ENCODE results near the gene CFLAR.
"Not testable (repeated sequence)": the region's sequence is repeated elsewhere in the genome, so short reads cannot be mapped to it uniquely, and the experiment has no call there.

CFLAR gene

GRCh38 chr2:201118961-201119854 is 3.2 kb downstream of the CFLAR start:
- DNase-seq: no peak

- no peak for DNase-seq
These were observed 6.3 kb downstream of the CFLAR start for GRCh38 chr2:201122276-201122675.

GRCh38 chr2:201126308-201127151 is 10.6 kb downstream of the CFLAR start:
- no peak for DNase-seq

- DNase-seq: no peak
These were observed 11.2 kb downstream of the CFLAR start for GRCh38 chr2:201127152-201127511.

GRCh38 chr2:201127570-201127969 is 11.6 kb downstream of the CFLAR start:
- DNase-seq: no peak

- DNase-seq: no peak
These were observed 12.1 kb downstream of the CFLAR start for GRCh38 chr2:201128033-201128432.

GRCh38 chr2:201128933-201129505 is 13.1 kb downstream of the CFLAR start:
- no peak for DNase-seq

- DNase-seq: no peak
These were observed 14.7 kb downstream of the CFLAR start for GRCh38 chr2:201130524-201131186.

- no peak for DNase-seq
These were observed 16.6 kb downstream of the CFLAR start for GRCh38 chr2:201132518-201132917.

GRCh38 chr2:201135386-201135785 is 19.4 kb downstream of the CFLAR start:
- DNase-seq: no peak

- DNase-seq: no peak
These were observed 20.9 kb downstream of the CFLAR start for GRCh38 chr2:201136889-201137321.

GRCh38 chr2:201137505-201138400 is 21.8 kb downstream of the CFLAR start:
- no peak for DNase-seq

- no peak for DNase-seq
These were observed 22.5 kb downstream of the CFLAR start for GRCh38 chr2:201138401-201138970.

GRCh38 chr2:201138986-201139781 is 23.2 kb downstream of the CFLAR start:
- not testable (repeated sequence) for DNase-seq

- DNase-seq: no peak
These were observed 24.1 kb downstream of the CFLAR start for GRCh38 chr2:201139836-201140604.

- DNase-seq: no peak
These were observed 28.4 kb downstream of the CFLAR start for GRCh38 chr2:201144101-201145051.

GRCh38 chr2:201148434-201148990 is 32.5 kb downstream of the CFLAR start:
- DNase-seq: no peak

All from 8988T (cell line).